ENCODE data around the gene CCDC12. TPM values are rescaled to one million over a fixed set of nuclear protein-coding genes. Genes with fewer than 3 reads are reported as not detected.

The CCDC12 gene
- total RNA-seq, 4 donors from 2014 or later = 43.2 to 60.6 (median 51.8) TPM

DNA sequence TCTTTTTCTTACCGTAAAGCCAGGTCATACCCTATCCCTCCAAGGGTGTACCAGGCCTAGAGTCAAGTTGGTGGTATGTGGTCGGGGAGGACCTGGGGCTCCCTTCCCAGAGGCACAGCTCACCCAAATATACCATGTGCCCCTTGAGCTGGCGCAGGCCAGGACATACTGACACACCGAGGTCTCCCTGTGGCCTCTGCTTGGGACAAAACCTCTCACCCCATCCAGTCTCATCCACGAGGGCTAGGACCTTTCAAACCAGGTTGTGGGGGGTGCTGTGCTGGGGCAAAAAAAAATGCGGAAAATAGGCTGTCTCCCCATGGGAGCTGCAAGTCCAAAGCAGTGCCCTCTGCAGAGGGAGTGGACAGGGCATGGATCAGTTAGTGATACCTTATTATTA lies 76.2 kb downstream of the CCDC12 start:
- intact Hi-C loops (cut with DNase I) = no loop called here
- H3K36me3 ChIP-seq = no peaks in the 10 kb centered on the region
- no peak for DNase-seq
- no peak overlapping the region for H3K27ac ChIP-seq
- WGBS, 2 donors = 89 to 94% methylated on average over 6 of the region's 6 CpGs
- H3K4me1 ChIP-seq = peaks cover 0 to 15% of the 10 kb centered on the region in 2 donors
- H3K9me3 ChIP-seq = no peaks in the 10 kb centered on the region
- no peak overlapping the region for H3K4me3 ChIP-seq (replicated peaks in 1 of 3)
- no peak for TF ChIP-seq POLR2A (IDR thresholded peaks at IDR 0.05)
- TF ChIP-seq CTCF (IDR thresholded peaks at IDR 0.05) = no peak
- H3K27me3 ChIP-seq = no peaks in the 10 kb centered on the region

GRCh38 chr3:46900007-46900292 lies 76.6 kb downstream of the CCDC12 start:
- Histone ChIP-seq H3K27ac (no peak overlapping the region), H3K4me1 (peaks cover 0 to 15% of the 10 kb centered on the region in 2 donors), H3K4me3 (replicated peaks in 1 of 3) (no peak overlapping the region), H3K9me3 (no peaks in the 10 kb centered on the region), H3K27me3 (no peaks in the 10 kb centered on the region), H3K36me3 (no peaks in the 10 kb centered on the region)
- 70% methylated on average over 2 to 4 of the region's 5 CpGs for WGBS, 2 donors
- DNase-seq = no peak
- intact Hi-C loops (cut with DNase I) = no loop called here
- TF ChIP-seq POLR2A (IDR thresholded peaks at IDR 0.05) (no peak), CTCF (IDR thresholded peaks at IDR 0.05) (no peak)

DNA sequence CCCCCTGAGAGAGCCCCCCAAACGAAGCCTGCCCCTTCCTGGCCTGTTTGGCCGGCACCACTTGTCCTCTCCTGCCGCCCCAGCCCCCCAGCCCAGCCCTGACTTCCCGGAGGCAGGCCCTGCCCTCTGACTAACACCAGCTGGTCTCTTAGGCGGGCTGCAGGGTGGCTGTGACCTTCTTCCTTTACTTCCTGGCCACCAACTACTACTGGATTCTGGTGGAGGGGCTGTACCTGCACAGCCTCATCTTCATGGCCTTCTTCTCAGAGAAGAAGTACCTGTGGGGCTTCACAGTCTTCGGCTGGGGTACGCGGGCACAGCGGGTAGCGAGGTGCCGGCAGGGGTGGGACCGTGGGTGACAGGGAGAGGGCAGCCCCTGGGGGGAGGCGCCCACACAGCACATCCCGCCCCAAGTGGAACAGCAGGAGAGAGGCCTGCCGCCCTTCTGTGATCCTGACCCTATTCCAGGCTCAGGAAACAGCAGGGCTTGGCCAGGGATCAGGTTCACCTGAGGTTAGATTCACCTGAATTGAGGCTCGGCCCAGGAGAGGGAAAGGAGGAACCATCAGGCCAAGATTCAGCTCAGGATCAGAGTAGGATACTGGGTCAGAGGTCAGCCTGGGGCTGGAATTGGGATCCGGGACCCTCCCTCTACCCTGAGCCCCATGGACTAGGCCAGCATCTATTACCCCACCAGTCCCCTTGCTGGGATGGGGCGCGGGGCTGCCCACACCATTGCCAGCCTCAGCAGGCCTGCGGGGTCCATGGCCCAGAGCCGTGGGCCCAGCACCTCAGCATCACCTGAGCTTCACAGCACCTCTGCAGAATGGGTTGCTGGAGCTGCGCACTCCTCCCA lies 77.2 kb downstream of the CCDC12 start:
- Histone ChIP-seq H3K9me3 (no peaks in the 10 kb centered on the region), H3K27ac (no peak overlapping the region), H3K36me3 (no peaks in the 10 kb centered on the region), H3K27me3 (no peaks in the 10 kb centered on the region), H3K4me1 (peaks cover 0 to 15% of the 10 kb centered on the region in 2 donors), H3K4me3 (replicated peaks in 1 of 3) (no peak overlapping the region)
- 78 to 81% methylated on average over 15 to 20 of the region's 22 CpGs for WGBS, 2 donors
- no peak for TF ChIP-seq POLR2A (IDR thresholded peaks at IDR 0.05)
- no peak for TF ChIP-seq CTCF (IDR thresholded peaks at IDR 0.05)
- no peak for DNase-seq
- intact Hi-C loops (cut with DNase I) = no loop called here

- DNase-seq = peak; percentile 39 to 44
- Histone ChIP-seq H3K4me1 (peaks cover 0 to 16% of the 10 kb centered on the region in 2 donors), H3K36me3 (no peaks in the 10 kb centered on the region), H3K27ac (no peak overlapping the region), H3K27me3 (no peaks in the 10 kb centered on the region), H3K4me3 (replicated peaks in 1 of 3) (no peak overlapping the region), H3K9me3 (no peaks in the 10 kb centered on the region)
- 21 to 27% methylated on average over 25 to 48 of the region's 71 CpGs for WGBS, 2 donors
- TF ChIP-seq POLR2A (IDR thresholded peaks at IDR 0.05) (no peak), CTCF (IDR thresholded peaks at IDR 0.05) (no peak)
- intact Hi-C loops (cut with DNase I) = no loop called here
Observed at GRCh38 chr3:46898321-46899150, 78.0 kb downstream of the CCDC12 start.

GRCh38 chr3:46897829-46898320 lies 78.7 kb downstream of the CCDC12 start:
- Histone ChIP-seq H3K27ac (no peak overlapping the region), H3K4me1 (peaks cover under 1 to 23% of the 10 kb centered on the region in 2 donors), H3K9me3 (no peaks in the 10 kb centered on the region), H3K4me3 (replicated peaks in 1 of 3) (no peak overlapping the region), H3K27me3 (no peaks in the 10 kb centered on the region), H3K36me3 (no peaks in the 10 kb centered on the region)
- intact Hi-C loops (cut with DNase I) = no loop called here
- 76 to 78% methylated on average over 14 to 15 of the region's 15 CpGs for WGBS, 2 donors
- no peak for DNase-seq
- TF ChIP-seq POLR2A (IDR thresholded peaks at IDR 0.05) (no peak), CTCF (IDR thresholded peaks at IDR 0.05) (no peak)

All from thyroid gland (tissue), 4 donors.